HTR-8/SVneo (cell line): ENCODE data around the gene TCTN2.

Experiments used
- DNase-seq: peaks from one replicate; pipeline ENCODE4 v3.0.0; 2011; ENCODE audit warnings: low spot score, mixed read lengths; ENCODE audit not compliant: insufficient read length
- FAIRE-seq: peaks from 2 replicates; lab custom pipeline; 2011; peaks lifted over from hg19 to GRCh38; lab: Jason Lieb, UNC

Gene TCTN2

GRCh38 chr12:123732251-123732650 lies 61.3 kb downstream of the TCTN2 start:
- no peak for FAIRE-seq
- DNase-seq = no peak

- FAIRE-seq = no peak
- no peak for DNase-seq
These were observed 62.3 kb downstream of the TCTN2 start for GRCh38 chr12:123733229-123733628.

- DNase-seq (no peak), FAIRE-seq (no peak)
These were observed 63.4 kb downstream of the TCTN2 start for GRCh38 chr12:123734268-123734667.

- DNase-seq (no peak), FAIRE-seq (no peak)
These were observed 71.1 kb downstream of the TCTN2 start for GRCh38 chr12:123741937-123742572.

- FAIRE-seq = no peak
- DNase-seq = no peak
These were observed 72.1 kb downstream of the TCTN2 start for GRCh38 chr12:123743002-123743401.

GRCh38 chr12:123744836-123745235 lies 73.9 kb downstream of the TCTN2 start:
- no peak for DNase-seq
- no peak for FAIRE-seq

- no peak for DNase-seq
- no peak for FAIRE-seq
These were observed 76.4 kb downstream of the TCTN2 start for GRCh38 chr12:123747309-123747708.

GRCh38 chr12:123748161-123748560 lies 77.2 kb downstream of the TCTN2 start:
- no peak for DNase-seq

GRCh38 chr12:123748661-123749060 lies 77.7 kb downstream of the TCTN2 start:
- DNase-seq (no peak), FAIRE-seq (no peak)

More at GRCh38 chr12:123748161-123748560, 77.2 kb downstream of the TCTN2 start:
- no peak for FAIRE-seq

- no peak for FAIRE-seq
These were observed 78.4 kb downstream of the TCTN2 start for GRCh38 chr12:123749355-123749754.

GRCh38 chr12:123750159-123750656 lies 79.3 kb downstream of the TCTN2 start:
- no peak for DNase-seq
- FAIRE-seq = no peak

More at GRCh38 chr12:123749355-123749754, 78.4 kb downstream of the TCTN2 start:
- no peak for DNase-seq

- FAIRE-seq (no peak), DNase-seq (no peak)
These were observed 81.1 kb downstream of the TCTN2 start for GRCh38 chr12:123752046-123752445.

- no peak for FAIRE-seq
- no peak for DNase-seq
These were observed 83.3 kb downstream of the TCTN2 start for GRCh38 chr12:123754041-123754772.

GRCh38 chr12:123757561-123757960 lies 86.6 kb downstream of the TCTN2 start:
- DNase-seq = no peak
- FAIRE-seq = no peak
